ENCODE measurements around the gene RNF144A.

The RNF144A gene

DNA sequence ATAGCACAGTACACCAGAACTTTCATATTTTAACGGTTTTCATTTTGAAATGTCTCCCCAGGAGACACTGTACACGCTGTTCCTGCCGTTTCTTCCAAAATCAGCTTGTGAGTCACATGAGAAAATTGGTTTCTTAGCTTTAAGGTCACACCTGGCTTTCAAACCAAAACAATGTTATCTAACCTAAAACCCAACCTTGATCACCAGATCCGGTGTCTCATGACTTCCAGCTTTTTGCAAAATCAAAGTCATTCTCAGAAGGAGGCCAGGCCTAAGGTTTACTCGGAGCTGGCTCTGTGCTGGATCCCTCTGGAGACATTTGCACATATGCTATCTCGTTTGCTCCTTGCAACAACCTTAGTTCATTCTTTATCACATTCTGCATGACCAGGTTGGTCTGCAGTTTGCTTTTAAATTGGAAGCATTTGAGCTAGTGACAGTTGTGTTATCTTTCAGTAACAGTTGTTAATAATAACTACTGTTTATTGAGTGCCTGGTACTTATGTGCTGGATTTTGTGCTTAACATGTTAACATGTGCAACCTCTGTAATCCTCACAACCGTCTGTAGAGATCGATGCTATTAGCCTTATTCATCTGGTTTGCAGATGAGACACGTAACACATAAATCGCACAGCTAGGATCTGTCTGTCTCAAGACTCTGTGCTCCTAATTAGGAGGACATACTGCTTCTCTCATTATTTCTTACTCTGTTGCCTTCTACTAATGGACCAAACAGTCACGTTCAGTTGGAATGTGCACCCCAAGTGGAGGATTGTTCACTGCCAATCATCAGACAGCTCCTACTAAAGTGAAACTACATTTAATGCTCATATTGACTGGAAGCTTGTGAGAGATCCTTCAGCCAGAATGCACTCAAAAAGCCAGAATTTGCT, 105.5 kb downstream of the RNF144A start:
- DNase-seq (ENCODE audit: low read depth in 2 of 2): no peak

DNA sequence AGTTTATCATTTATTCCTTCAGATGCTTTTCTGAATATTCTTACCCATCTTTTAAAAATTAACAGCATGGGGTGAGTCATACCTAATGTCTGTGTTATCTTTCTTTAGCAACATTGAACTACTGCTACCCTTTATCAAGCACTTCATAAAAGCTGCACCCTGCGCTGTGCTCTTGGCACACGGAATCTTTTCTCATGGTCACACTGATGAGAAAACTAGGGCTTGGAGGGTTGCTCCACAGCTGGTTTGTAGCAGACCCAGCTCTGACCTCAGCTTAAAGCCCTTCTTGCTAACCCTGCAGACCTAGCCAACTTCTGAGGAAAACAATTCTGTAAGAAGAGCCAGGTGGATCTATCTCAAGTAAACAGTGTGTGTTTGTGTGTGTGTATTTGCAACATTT, 106.3 kb downstream of the RNF144A start:
- DNase-seq (ENCODE audit: low read depth in 2 of 2): no peak

DNA sequence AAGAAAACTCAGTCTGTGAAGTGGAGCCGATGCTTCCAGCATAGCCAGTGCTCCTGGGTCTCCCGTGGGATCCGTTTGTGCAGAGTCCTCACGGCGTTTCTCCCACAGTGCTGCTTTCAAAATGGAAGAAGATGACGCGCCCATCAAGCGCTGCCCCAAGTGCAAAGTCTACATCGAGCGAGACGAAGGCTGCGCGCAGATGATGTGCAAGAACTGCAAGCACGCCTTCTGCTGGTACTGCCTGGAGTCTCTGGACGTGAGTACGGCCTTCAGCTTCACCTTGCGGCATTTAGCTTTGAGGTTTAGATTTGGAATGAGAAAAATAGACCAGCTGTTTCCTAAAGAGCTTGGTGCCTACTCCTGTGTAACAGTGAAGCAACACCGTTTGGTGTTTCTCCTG, 107.0 kb downstream of the RNF144A start:
- DNase-seq (ENCODE audit: low read depth in 2 of 2): no peak

DNA sequence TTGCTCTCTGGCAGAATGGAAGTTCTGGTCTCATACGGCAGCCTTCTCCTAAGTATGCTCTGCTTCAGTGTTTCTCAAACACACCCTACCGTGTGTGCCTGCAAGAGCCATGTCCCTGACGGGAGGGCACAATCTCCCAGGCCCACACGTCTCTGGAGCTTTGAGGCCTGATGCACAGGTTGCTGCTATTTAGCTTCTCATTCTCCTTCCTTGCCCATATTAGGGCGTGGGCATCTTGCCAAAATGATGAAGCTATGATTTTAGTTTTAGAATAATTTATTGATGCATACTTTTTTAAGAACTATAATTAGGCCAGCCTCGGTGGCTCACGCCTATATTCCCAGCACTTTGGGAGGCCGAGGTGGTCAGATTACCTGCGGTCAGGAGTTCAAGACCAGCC, 107.9 kb downstream of the RNF144A start:
- DNase-seq (ENCODE audit: low read depth in 2 of 2): no peak

DNA sequence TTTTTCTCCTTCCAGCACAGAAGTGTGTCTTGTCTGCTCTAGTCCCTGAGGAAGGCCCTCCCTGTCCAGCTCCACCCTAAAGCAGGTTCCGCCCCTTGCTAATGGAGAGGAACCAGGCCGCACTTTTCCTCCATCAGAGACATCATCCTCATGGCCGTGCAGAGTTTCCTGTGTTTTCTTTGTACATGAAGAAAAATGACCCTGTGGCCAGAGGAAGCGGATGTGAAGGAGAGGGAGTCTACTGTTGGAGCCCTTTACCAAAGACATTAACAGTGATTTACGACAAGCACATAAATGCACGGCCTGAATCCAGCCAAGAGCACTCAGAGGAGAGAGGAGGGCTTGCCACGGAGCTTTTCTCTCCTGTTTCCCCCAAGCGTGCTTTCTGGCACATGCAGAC, 109.5 kb downstream of the RNF144A start:
- DNase-seq (ENCODE audit: low read depth in 2 of 2): no peak

DNA sequence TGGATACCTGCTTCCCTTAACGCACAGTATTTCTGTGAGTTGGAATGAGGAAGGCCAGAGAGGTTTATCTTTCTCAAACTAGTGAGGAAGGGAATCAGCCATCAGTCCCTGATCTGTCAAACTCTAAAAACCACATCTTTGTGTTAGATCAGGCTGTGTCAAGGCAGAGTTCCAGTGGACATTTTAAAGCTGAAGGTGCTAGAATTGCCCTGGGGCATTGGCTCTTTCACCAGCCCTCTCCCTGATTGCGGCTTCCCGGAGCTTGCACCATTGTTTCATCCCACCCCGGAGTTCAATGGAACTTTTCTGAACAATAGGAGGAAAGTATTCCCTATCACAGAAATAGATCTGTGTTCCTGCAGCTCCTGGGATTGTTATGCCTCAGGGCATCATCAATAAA, 110.2 kb downstream of the RNF144A start:
- DNase-seq (ENCODE audit: low read depth in 2 of 2): no peak

DNA sequence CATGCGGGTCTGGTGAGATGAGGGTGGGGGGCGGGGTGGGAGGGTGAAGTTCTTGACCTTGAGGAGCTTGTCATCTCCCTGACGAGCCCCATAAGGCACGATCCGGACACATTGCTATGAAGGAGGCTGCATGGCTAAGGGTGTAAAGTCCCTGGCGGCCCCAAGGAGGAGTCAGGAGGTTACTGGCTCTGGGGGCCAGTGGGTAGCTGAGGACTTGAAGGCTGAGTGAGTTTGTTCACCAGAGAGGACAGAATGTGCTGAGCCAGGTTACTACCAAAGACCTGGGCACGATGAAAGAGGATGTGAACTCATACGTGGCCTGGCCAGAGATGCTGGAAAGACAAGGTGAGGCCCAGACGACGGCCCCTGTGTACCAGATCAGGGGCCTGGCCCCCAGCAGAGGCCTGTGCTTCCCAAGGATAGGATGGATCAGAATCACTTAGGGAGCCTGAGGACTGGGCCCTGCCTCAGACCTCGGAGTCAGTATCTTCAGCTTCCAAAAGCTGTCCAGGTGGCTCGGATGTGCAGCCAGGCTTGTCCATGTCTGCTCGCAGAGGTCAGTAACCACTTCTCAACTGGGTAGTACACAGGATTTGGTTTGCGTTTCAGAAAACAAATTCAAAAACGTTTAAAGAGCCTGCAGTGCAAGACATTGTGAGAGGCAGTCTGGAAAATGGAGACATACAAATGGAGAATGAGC, 110.9 kb downstream of the RNF144A start:
- DNase-seq (ENCODE audit: low read depth in 2 of 2): no peak

DNA sequence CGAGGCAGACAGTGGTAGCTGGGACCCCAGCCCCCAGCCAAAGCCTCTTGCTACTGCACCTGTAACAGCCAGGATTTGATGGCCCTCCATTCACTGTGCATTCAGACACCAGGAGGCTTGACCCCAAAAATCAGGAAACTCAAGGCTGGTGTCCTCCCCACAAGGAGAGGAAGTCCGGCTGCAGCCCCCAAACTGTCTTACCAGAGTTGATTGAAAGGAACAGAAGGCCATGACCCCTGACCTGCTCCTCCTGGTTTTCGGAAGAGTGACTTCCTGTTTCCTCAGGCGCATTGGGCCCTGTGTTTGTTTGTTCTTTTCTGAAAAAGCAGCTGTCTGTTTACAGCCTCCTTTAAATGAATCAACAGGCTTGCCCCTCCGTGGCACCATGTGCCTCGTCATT, 111.6 kb downstream of the RNF144A start:
- DNase-seq (ENCODE audit: low read depth in 2 of 2): no peak

DNA sequence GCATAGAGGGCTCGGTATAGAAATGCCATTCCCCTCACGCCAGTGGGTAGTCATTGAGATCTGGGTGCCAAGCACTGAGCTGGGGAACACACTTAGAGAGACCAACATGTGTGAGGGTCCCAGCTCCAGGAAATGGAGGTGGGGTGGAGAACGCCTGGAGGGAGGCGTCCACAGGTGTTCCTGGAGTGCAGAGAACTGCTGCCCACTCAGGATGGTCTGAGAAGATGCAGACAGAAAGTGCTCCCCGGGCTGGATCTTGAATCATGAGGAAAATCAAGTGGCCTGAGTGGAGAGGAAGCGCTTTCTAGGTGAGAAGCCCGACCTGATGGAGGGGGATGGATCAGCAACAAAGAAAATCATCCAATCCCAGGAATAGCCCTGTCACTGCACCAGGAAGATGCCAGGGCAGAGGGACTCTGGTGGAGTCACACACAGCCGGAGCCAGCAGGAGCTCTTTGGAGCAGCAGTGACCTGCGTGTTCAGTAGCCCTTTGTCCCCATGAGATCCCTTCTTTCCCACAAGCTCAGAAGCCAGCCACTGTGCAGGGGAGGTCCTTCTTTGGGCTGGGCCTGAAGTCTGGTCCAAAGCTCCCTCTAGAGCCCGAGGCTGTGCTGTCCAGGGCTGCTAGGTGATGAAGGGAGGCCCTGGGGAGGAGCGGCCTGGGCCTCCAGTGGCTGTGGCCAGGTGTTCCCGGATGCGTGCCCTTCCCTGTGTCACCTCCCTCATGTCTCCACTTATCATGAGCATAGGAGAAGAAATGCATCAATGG, 112.3 kb downstream of the RNF144A start:
- no peak for DNase-seq (ENCODE audit: low read depth in 2 of 2)

DNA sequence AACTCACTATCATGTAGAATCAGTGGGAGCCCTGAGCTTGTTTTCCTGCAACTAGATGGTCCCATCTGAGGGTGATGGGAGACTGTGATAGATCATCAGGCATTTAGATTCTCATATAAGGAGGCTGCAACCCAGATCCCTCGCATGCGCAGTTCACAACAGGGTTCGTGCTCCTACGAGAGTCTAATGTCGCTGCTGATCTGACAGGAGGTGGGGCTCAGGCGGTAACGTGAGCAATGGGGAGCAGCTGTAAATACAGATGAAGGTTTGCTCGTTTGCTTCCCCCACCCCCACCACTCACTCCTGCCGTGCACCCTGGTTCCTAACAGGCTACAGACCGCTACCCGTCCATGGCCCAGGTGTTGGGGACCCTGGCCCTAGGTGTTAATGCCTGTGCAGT, 113.6 kb downstream of the RNF144A start:
- no peak for DNase-seq (ENCODE audit: low read depth in 2 of 2)

DNA sequence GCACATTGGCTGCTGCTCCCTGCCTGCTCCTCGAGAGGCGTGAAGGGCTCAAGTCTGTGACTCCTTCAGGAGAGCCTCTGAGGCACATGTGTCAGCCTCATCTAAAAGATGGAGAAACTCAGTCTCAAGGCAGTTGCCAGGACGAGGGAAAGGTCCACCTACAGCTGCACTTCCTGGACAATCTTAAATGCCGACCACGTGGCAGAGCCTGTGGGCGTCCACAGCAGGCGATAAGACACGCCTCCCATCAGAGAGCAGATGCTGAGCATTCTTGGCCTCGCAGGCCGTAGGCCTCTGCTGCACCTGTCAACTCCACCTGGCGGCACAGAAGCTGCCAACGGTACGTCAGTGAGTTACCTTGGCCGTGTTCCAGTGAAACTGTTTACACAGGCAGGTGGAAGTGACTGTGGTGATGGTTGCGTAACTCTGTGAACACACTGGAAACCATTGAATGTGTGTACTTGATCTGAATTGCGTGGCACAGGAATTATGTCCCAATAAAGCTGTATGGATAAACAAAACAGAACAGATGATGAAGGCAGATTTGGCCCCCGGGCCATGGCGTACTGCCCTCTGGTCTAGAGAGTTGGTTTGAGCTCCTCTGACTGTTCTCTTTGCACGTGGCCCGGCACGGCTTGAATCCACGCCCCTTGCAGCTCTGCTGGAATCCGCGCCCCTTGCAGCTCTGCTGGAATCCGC, 114.5 kb downstream of the RNF144A start:
- peak in 1 of 2 donors; percentile 12 for DNase-seq (ENCODE audit: low read depth in 2 of 2)

DNA sequence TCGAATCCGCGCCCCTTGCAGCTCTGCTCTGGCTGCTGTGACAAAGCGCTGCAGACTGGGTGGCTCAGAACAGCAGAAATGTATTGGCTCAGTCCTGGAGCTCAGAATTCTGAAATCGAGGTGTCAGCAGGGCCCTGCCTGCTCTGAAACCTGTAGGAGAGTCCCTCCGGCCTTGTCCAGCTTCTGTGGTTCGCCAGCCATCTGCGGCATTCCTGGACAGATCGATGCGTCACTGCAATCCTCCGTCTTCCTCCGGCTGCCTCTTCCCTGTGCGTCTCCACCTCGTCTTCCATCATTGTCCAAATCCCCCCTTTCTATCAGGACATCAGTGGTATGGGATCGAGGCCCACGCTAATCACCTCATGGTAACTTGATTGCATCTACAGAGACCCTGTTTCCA, 115.2 kb downstream of the RNF144A start:
- DNase-seq (ENCODE audit: low read depth in 2 of 2): no peak

DNA sequence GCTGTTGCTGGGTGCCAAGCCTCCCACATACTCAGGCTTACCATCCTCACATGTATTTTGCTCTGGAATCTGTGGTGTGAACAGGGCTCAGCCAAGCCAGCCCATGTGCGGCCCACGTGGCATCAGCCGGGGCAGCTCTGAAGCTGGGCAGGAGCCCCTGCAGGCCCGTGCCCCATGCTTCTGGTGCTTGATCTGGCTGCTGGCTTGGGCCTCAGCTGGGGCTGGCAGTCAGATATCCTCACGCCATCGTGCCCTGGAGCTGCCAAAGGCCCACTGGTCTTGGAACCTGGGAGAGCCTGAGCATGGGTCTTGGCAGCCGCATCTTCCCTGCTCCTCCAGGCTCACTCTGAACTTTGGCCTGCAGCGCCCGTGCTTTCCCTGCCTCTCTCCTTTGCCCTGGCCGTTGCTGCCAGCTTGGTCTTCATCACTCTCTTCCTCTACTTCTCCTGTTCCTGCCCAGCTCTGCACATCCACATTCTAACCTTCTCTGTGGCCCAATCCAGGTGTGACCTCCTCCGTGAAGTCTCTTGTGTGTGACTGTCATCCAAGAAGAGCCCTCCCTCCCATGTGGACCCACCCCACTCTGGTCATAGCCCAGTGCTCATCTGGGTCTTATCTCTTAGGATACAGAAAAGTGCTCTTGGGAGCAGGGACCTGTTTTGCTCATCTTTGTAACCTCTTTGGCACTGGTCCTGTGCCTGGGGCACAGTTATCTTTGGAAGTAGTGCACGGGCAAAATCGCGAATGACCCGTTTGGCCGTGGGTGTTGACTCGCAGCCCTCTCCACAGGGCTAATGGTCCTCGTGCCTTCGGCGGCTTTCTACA, 116.1 kb downstream of the RNF144A start:
- no peak for DNase-seq (ENCODE audit: low read depth in 2 of 2)

DNA sequence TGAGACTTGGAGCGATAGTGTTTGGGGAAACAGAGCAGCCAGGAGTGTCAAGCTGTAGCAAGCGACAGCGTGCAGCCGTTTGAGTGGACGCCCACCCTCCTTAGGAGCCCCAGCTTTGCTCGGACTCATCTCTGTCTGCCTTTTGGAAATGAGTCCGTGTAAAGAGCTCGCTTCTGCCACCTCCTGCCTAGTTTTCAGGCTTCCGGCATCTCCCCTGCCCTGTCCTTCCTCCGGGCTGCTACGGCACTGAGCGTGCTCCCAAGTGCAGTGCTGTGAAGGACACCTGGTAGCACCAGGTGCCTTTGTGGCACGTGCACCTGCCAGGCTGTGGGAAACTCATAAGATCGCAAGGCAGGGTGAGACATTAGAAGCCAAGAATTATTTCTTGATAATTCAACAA, 117.1 kb downstream of the RNF144A start:
- DNase-seq (ENCODE audit: low read depth in 2 of 2): no peak

DNA sequence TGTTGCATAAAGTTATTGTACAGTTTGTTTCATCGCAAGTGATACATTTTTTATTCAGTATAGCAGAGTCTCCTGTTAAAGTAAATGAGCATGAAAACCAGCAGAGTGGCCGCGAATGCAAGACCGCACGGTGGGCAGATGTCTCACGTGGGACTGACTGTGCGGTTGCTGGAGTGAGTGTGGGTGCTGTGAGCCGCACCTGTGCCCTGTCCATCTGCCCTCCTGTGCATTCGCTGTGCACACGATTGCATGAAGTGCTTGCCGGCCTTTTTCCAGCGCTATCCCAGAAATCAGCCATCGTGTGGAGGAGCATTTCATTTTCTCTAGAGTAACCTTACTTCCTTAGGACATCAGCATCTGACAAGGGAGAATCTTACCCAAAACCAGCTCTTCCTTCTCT, 118.7 kb downstream of the RNF144A start:
- DNase-seq (ENCODE audit: low read depth in 2 of 2): no peak

DNA sequence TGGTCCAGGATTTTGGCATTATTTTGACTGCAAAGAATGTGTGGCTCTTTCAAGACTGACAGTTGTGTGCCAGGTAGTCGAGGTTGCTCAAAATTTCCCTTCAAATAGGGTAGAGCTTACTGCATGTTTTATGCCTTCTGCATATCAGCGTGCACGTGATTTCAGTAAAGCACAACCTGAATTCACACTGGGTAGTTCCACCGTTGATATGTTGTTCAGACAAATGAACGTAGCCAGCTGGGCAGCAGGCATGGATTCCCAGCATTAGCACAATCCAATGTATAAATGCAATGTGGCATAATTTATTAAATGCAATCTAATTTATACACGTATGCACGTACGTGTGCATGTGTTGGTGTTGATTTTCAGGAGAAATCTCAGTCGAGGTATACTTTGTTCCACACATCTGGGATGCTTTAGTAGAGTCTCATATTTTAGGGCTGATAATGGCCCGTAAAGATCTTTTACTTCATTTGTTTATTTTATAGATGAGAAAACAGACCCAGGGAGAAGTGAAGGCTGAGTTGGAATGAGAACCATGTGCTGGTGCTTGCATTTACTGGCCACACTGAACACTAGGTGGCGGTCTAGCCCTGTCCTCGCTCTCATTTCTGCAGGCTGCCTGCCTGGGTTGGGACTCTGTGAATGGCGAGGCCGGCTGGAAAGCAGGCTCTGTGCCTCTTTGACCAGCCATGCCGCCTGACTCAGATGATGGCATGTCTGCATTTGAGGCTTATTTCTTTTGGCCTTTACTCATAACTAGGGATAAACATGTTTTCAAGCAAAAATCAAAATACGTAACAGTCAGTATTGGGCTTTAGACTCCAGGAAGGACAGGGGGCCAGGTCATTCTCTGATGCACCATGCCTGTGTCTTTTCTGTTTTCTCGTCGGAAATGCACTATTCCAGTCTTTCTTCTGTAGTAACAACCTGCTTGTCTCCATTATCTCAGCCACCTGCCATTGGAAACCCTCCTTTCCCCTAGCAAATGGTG, 120.4 kb downstream of the RNF144A start:
- peak; percentile 34 to 39 for DNase-seq (ENCODE audit: low read depth in 2 of 2)

DNA sequence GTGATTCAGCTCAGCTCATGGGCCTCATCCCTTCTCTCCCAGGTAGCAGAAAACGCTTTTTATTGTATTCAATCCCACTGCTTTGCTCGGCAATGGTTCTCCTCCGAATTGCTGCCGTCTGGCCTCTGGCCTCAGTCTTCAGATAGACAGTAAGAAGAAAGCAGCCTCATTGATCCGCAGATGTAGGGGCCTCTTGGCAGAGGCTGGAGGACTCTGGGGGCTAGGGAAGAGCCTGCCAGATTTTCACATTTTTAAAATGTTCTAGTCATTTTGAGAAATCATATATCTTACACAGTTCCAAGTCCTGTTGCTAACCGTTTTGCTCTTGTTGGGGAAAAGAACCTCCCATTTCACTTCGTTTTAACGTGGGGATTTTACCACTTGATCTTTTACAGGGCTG, 123.3 kb downstream of the RNF144A start:
- no peak for DNase-seq (ENCODE audit: low read depth in 2 of 2)

DNA sequence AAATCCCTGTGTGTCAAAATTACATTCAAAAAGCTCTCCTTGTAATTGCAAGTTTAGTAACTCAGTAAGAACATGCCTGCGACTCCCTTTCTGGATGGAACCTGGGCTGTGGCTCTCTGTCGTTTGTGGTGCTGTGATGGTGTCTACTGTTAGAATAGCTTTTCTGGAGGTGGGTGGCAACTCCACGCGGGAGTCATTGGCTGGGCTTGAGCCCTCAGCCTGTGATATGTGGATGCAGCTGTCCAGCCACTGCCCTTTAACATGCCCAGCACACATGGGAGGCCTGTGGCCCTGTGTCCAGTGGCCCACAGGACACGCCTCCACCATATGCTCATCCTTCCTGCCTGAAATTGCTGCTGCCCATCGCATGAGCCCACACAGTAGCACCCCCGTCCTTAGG, 124.2 kb downstream of the RNF144A start:
- no peak for DNase-seq (ENCODE audit: low read depth in 2 of 2)

DNA sequence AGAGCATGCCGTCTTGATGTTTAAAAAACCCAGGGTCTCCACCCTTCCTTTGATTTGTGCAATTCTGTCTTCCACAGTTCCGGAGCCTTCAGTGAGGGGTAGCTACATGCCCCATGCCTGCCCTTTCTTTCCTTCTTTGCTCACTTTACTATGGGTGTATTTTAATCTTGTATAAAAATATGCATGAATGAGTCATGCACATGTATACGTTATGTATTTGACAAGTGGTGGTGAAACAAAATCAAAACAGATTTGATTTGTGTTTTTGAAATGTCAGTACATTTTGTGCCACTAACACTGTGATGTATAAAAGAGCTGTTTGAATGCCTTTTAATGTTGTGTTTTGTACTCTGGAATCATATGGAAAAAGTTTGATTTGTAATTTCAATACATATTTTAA, 126.5 kb downstream of the RNF144A start:
- DNase-seq (ENCODE audit: low read depth in 2 of 2): no peak

Measured in stimulated activated CD4-positive, alpha-beta T cell treated with anti-CD3 and anti-CD28 coated beads, Interleukin-1b, Interleukin-23, amount 100 ng/mL, for 4 hours (primary cell).